Parathyroid adenoma (tissue), 2 donors: ENCODE data around the gene SRD5A2.

Experiments used
- H2AFZ ChIP-seq: fragments of 300-600 bp; sonication (generic); one replicate; pipeline ENCODE4 v1.7.0; 2017; ENCODE audit warnings: antibody characterized with exemption, mild to moderate bottlenecking
- H3K27ac ChIP-seq: fragments of 300-600 bp; sonication (generic); one replicate; pipeline ENCODE4 v1.7.0; 2017
- H3K27me3 ChIP-seq: fragments of 300-600 bp; sonication (generic); one replicate; pipeline ENCODE4 v1.7.0; 2017; ENCODE audit warnings: low read length; ENCODE audit not compliant: control insufficient read depth, insufficient read depth
- H3K36me3 ChIP-seq: fragments of 300-600 bp; sonication (generic); one replicate; pipeline ENCODE4 v1.7.0; 2017; ENCODE audit warnings: low read length; ENCODE audit not compliant: control insufficient read depth, insufficient read depth
- H3K4me1 ChIP-seq: fragments of 300-600 bp; sonication (generic); one replicate; pipeline ENCODE4 v1.7.0; 2017; ENCODE audit warnings: control low read depth
- H3K4me2 ChIP-seq: fragments of 300-600 bp; sonication (generic); one replicate; pipeline ENCODE4 v1.7.0; 2017; ENCODE audit warnings: low read length
- H3K4me3 ChIP-seq: fragments of 300-600 bp; sonication (generic); one replicate; pipeline ENCODE4 v1.7.0; 2017; ENCODE audit warnings: low read depth, low read length
- H3K79me2 ChIP-seq: fragments of 300-600 bp; sonication (generic); one replicate; pipeline ENCODE4 v1.7.0; 2017; ENCODE audit warnings: control low read depth
- H3K9ac ChIP-seq: fragments of 300-600 bp; sonication (generic); one replicate; pipeline ENCODE4 v1.7.0; 2017; ENCODE audit warnings: mild to moderate bottlenecking
- H3K9me3 ChIP-seq: fragments of 300-600 bp; sonication (generic); one replicate; pipeline ENCODE4 v1.7.0; 2017; ENCODE audit warnings: low read length; ENCODE audit not compliant: control insufficient read depth
- TF ChIP-seq, protein P1 (sequence below): fragments of 300-600 bp; sonication (generic); IDR thresholded peaks from one replicate; pipeline ENCODE4 v1.7.0; 2017; ENCODE audit warnings: antibody characterized with exemption, mild to moderate bottlenecking
- donor health status: primary hyperparathyroidism.

The SRD5A2 gene

DNA sequence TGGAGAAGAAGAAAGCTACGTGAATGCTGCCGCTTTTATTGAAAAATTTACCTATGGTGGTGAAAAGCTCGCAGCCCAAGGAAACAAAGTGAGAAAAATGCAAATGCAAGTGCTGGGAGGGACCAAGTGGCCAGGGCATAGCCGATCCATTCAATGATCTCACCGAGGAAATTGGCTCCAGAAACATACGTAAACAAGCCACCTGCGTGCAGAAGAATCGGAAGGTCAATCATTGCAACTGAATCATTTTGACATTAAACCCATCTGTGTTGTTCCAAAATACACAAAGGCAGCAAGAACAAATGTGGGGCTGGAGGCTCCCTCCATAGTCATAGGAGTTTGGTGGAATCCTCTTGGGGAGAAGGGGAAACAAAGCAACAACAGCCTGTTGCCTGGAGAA is 51.5 kb downstream of the SRD5A2 start:
- no peaks in the 10 kb centered on the region for H3K36me3 ChIP-seq
- H3K79me2 ChIP-seq = no peaks in the 10 kb centered on the region
- H3K27me3 ChIP-seq = no peaks in the 10 kb centered on the region
- H3K4me3 ChIP-seq = no peak overlapping the region
- no peak overlapping the region for H3K27ac ChIP-seq
- TF ChIP-seq, protein P1, sequence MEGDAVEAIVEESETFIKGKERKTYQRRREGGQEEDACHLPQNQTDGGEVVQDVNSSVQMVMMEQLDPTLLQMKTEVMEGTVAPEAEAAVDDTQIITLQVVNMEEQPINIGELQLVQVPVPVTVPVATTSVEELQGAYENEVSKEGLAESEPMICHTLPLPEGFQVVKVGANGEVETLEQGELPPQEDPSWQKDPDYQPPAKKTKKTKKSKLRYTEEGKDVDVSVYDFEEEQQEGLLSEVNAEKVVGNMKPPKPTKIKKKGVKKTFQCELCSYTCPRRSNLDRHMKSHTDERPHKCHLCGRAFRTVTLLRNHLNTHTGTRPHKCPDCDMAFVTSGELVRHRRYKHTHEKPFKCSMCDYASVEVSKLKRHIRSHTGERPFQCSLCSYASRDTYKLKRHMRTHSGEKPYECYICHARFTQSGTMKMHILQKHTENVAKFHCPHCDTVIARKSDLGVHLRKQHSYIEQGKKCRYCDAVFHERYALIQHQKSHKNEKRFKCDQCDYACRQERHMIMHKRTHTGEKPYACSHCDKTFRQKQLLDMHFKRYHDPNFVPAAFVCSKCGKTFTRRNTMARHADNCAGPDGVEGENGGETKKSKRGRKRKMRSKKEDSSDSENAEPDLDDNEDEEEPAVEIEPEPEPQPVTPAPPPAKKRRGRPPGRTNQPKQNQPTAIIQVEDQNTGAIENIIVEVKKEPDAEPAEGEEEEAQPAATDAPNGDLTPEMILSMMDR = no peak
- no peak overlapping the region for H2AFZ ChIP-seq
- H3K9ac ChIP-seq = no peak overlapping the region
- no peak overlapping the region for H3K4me2 ChIP-seq
- no peaks in the 10 kb centered on the region for H3K4me1 ChIP-seq
- no peaks in the 10 kb centered on the region for H3K9me3 ChIP-seq

DNA sequence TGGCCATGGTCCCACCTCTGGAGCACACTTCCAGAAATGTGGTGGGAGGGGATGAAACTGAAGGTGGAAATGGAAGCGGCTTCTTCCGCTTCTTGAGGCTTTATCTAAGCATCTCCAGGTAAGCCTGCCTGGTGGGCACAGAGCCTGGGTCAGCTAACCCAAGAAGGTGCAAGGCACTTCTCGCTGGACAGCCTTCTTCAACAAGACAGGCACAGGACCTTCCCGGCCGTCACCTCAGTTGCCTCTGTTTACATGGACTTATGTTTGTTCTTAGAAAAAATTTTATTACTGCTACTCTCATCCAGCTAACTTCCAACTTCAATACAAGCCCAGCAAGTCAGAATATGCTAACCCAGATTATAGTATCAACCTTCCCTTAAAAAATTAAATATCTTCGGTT is 51.9 kb downstream of the SRD5A2 start:
- Histone ChIP-seq H3K36me3 (no peaks in the 10 kb centered on the region), H3K9me3 (no peaks in the 10 kb centered on the region), H3K4me2 (no peak overlapping the region), H3K79me2 (no peaks in the 10 kb centered on the region), H3K4me1 (no peaks in the 10 kb centered on the region), H2AFZ (no peak overlapping the region), H3K9ac (no peak overlapping the region), H3K27me3 (no peaks in the 10 kb centered on the region), H3K4me3 (no peak overlapping the region), H3K27ac (no peak overlapping the region)
- TF ChIP-seq, protein P1 = no peak

DNA sequence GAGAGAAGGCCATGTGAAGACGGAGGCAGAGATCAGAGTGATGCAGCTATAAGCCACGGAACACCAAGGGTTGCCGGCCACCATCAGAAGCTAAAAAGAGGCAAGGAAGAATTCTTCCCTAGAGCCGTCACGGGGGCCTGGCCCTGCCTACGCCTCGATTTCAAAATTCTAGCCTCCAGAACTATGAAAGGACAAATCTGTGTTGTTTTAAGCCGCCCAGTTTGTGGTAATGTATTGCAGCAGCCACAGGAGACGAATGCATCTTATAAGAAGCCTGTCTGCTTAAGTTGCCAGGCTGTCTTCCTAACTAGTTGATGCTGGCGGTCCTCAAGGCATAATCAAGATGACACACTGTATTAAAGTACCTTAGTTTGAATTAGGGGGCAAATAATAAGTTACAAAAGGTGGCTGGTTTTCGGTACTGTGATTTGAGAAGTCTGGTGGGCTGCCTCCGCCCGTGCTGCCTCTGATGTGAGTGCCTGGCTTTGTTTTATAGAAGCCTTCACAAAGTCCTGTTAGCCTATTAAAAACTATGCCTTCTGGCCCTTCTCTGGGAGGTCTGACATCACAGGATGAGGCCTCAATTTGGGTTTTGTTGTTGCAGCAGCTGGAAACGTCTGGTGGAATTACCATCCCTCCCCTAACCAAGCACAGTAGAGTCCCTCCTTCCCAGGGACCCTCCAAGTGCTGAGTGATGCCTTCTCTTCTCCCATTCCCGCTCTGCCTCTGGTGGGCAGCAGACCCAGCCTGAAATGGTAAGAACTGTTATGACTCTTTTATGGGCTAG is 53.6 kb downstream of the SRD5A2 start:
- no peak overlapping the region for H3K4me3 ChIP-seq
- no peaks in the 10 kb centered on the region for H3K79me2 ChIP-seq
- no peak overlapping the region for H3K4me2 ChIP-seq
- no peaks in the 10 kb centered on the region for H3K36me3 ChIP-seq
- H3K9ac ChIP-seq = no peak overlapping the region
- H3K9me3 ChIP-seq = no peaks in the 10 kb centered on the region
- TF ChIP-seq, protein P1 = no peak
- H3K27me3 ChIP-seq = no peaks in the 10 kb centered on the region
- no peaks in the 10 kb centered on the region for H3K4me1 ChIP-seq
- no peak overlapping the region for H3K27ac ChIP-seq
- H2AFZ ChIP-seq = no peak overlapping the region

DNA sequence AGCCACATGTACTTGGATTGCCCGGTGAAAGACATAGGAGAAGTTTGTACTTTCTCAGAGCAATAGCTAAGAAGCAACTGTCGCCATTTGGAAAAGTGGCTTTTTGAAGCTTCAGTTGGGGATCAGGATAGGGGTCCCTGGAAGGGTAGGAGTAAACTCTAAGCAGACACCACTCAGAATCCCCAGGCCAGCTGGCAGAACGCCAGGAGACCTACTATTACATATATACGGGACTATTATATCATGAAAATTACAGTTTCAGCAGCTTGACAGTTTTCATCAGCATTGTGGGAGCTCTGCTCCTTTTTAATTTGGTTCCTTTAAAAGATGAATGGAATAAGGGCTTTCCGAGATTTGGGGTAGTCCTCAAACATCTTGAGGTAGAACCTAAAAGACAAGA is 54.9 kb downstream of the SRD5A2 start:
- Histone ChIP-seq H2AFZ (no peak overlapping the region), H3K9me3 (no peaks in the 10 kb centered on the region), H3K27me3 (no peaks in the 10 kb centered on the region), H3K4me1 (no peaks in the 10 kb centered on the region), H3K79me2 (no peaks in the 10 kb centered on the region), H3K36me3 (no peaks in the 10 kb centered on the region), H3K9ac (no peak overlapping the region), H3K4me3 (no peak overlapping the region), H3K4me2 (no peak overlapping the region), H3K27ac (no peak overlapping the region)
- TF ChIP-seq, protein P1 = no peak

DNA sequence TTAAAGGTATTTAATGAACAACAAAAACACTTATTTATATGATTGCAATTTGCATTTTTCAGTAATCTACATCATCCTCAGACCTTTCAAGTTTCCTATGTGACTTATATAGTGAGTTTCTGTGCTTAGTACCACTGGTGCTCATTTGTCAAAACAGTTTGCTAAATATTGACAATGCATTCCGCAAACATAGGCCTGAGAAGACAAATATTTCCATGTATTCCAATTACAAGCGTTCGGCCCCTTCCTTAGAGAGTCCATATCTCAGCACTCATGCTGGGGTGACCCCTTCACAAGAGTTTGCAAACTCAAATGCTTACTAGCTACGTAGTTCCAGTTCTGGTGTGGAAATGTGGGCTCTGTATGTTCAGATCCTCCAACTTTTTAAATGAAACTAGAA is 56.1 kb downstream of the SRD5A2 start:
- no peak overlapping the region for H3K27ac ChIP-seq
- H3K27me3 ChIP-seq = no peaks in the 10 kb centered on the region
- no peaks in the 10 kb centered on the region for H3K4me1 ChIP-seq
- no peak overlapping the region for H3K9ac ChIP-seq
- H3K79me2 ChIP-seq = no peaks in the 10 kb centered on the region
- TF ChIP-seq, protein P1 = no peak
- no peaks in the 10 kb centered on the region for H3K9me3 ChIP-seq
- no peak overlapping the region for H3K4me2 ChIP-seq
- no peaks in the 10 kb centered on the region for H3K36me3 ChIP-seq
- no peak overlapping the region for H3K4me3 ChIP-seq
- no peak overlapping the region for H2AFZ ChIP-seq
